Measurements from ENCODE around the gene BAZ2A. TPM values are rescaled to one million over a fixed set of nuclear protein-coding genes. Genes with fewer than 3 reads are reported as not detected.

BAZ2A gene
- total RNA-seq, 1 experiment from 2014 or later: 126 TPM

GRCh38 chr12:56599041-56599440, 31.1 kb downstream of the BAZ2A start:
- Histone ChIP-seq H3K4me1 (ENCODE audit: insufficient read depth, low read length, poor library complexity, severe bottlenecking) (no peaks in the 10 kb centered on the region), H3K36me3 (ENCODE audit: insufficient read depth, low read length, poor library complexity, severe bottlenecking) (peaks cover 74% of the 10 kb centered on the region), H3K27ac (ENCODE audit: low read depth, low read length, poor library complexity, severe bottlenecking) (no peak overlapping the region), H3K27me3 (replicated peaks; ENCODE audit: insufficient read depth, low read depth, low read length, poor library complexity) (no peaks in the 10 kb centered on the region), H3K4me3 (ENCODE audit: low read depth, low read length, poor library complexity, severe bottlenecking) (no peak overlapping the region), H3K9me3 (ENCODE audit: low read depth, low read length, poor library complexity, severe bottlenecking) (no peaks in the 10 kb centered on the region)
- ChIA-PET POLR2A (ENCODE audit: low non-redundant PET) (no interaction called here), CTCF (no interaction called here)
- TSS peak; percentile 13 for BruUV-seq (replicated peaks)
- DNase-seq (ENCODE audit: low spot score): no peak
- intact Hi-C loops (cut with micrococcal nuclease; ENCODE audit: unreplicated experiment): no loop called here
- TF ChIP-seq, protein P1, sequence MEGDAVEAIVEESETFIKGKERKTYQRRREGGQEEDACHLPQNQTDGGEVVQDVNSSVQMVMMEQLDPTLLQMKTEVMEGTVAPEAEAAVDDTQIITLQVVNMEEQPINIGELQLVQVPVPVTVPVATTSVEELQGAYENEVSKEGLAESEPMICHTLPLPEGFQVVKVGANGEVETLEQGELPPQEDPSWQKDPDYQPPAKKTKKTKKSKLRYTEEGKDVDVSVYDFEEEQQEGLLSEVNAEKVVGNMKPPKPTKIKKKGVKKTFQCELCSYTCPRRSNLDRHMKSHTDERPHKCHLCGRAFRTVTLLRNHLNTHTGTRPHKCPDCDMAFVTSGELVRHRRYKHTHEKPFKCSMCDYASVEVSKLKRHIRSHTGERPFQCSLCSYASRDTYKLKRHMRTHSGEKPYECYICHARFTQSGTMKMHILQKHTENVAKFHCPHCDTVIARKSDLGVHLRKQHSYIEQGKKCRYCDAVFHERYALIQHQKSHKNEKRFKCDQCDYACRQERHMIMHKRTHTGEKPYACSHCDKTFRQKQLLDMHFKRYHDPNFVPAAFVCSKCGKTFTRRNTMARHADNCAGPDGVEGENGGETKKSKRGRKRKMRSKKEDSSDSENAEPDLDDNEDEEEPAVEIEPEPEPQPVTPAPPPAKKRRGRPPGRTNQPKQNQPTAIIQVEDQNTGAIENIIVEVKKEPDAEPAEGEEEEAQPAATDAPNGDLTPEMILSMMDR (conservative IDR thresholded peaks at IDR 0.05; ENCODE audit: low read depth, low read length): no peak
- no peak for TF ChIP-seq EZH2 (IDR thresholded peaks at IDR 0.05; ENCODE audit: borderline replicate concordance, low read depth, low read length, poor library complexity, severe bottlenecking)

DNA sequence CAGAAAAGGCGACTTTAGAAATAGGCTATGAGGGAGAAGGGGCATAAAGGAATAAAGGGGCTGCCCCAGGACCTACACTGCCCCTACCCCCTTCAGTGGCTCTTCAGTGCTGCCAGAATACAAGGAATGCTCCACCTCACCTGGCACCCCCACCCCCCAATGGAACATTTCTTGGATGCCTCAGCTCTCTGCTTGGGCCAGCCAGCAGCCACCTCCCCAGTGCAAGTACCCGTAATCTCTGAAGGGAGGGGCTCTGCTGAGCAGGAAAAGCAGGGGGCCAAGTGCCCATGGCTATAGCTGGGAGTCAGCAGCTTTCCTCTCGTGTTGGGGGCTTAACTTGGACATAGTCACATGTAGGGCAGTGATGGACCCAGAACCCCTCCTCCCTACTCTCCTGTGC, 33.3 kb downstream of the BAZ2A start:
- H3K27ac ChIP-seq (ENCODE audit: low read depth, low read length, poor library complexity, severe bottlenecking): no peak overlapping the region
- TF ChIP-seq, protein P1 (conservative IDR thresholded peaks at IDR 0.05; ENCODE audit: low read depth, low read length): no peak
- TF ChIP-seq EZH2 (IDR thresholded peaks at IDR 0.05; ENCODE audit: borderline replicate concordance, low read depth, low read length, poor library complexity, severe bottlenecking): no peak
- H3K9me3 ChIP-seq (ENCODE audit: low read depth, low read length, poor library complexity, severe bottlenecking): no peaks in the 10 kb centered on the region
- DNase-seq (ENCODE audit: low spot score): no peak
- no TSS peak for BruUV-seq (replicated peaks)
- CTCF ChIA-PET: no interaction called here
- no peaks in the 10 kb centered on the region for H3K27me3 ChIP-seq (replicated peaks; ENCODE audit: insufficient read depth, low read depth, low read length, poor library complexity)
- H3K4me3 ChIP-seq (ENCODE audit: low read depth, low read length, poor library complexity, severe bottlenecking): no peak overlapping the region
- intact Hi-C loops (cut with micrococcal nuclease; ENCODE audit: unreplicated experiment): no loop called here
- POLR2A ChIA-PET (ENCODE audit: low non-redundant PET): no interaction called here
- no peaks in the 10 kb centered on the region for H3K4me1 ChIP-seq (ENCODE audit: insufficient read depth, low read length, poor library complexity, severe bottlenecking)
- H3K36me3 ChIP-seq (ENCODE audit: insufficient read depth, low read length, poor library complexity, severe bottlenecking): peaks cover 52% of the 10 kb centered on the region

GRCh38 chr12:56593909-56594621, 36.1 kb downstream of the BAZ2A start:
- no peaks in the 10 kb centered on the region for H3K27me3 ChIP-seq (replicated peaks; ENCODE audit: insufficient read depth, low read depth, low read length, poor library complexity)
- POLR2A ChIA-PET (ENCODE audit: low non-redundant PET): no interaction called here
- no TSS peak for BruUV-seq (replicated peaks)
- TF ChIP-seq, protein P1 (conservative IDR thresholded peaks at IDR 0.05; ENCODE audit: low read depth, low read length): peak; percentile 91
- TF ChIP-seq EZH2 (IDR thresholded peaks at IDR 0.05; ENCODE audit: borderline replicate concordance, low read depth, low read length, poor library complexity, severe bottlenecking): no peak
- DNase-seq (ENCODE audit: low spot score): peak; percentile 80
- no peaks in the 10 kb centered on the region for H3K9me3 ChIP-seq (ENCODE audit: low read depth, low read length, poor library complexity, severe bottlenecking)
- CTCF ChIA-PET: interaction anchor here (0.7 to 1.0 kb wide), 2 partner anchors 80 to 649 kb away, joined by 3 read pairs; no protein-coding TSS in a partner anchor
- no peak overlapping the region for H3K4me3 ChIP-seq (ENCODE audit: low read depth, low read length, poor library complexity, severe bottlenecking)
- H3K36me3 ChIP-seq (ENCODE audit: insufficient read depth, low read length, poor library complexity, severe bottlenecking): peaks cover 24% of the 10 kb centered on the region
- no peaks in the 10 kb centered on the region for H3K4me1 ChIP-seq (ENCODE audit: insufficient read depth, low read length, poor library complexity, severe bottlenecking)
- no peak overlapping the region for H3K27ac ChIP-seq (ENCODE audit: low read depth, low read length, poor library complexity, severe bottlenecking)
- intact Hi-C loops (cut with micrococcal nuclease; ENCODE audit: unreplicated experiment): loop anchor here (2.0 to 5.0 kb wide), 2 partner anchors 81 to 97 kb away; no protein-coding TSS in a partner anchor

Measured in A673 (cell line).